Keratinocyte (primary cell): ENCODE results near the gene SPECC1L.

Source experiments
- EZH2 ChIP-seq: IDR thresholded peaks from one replicate; pipeline ENCODE4 v1.6.1; 2012; ENCODE audit warnings: inconsistent platforms, mild to moderate bottlenecking, low read length, moderate library complexity
- TF ChIP-seq, protein P1 (sequence below), 3 experiments: IDR thresholded peaks in 1 of 3; conservative IDR thresholded peaks in 1 of 3; optimal IDR thresholded peaks in 1 of 3; 2 replicates in 2 of 3; 3 replicates in 1 of 3; pipeline versions ENCODE3 to v1.5.1; 2011; ENCODE audit warnings: low read length in 3 of 3, mild to moderate bottlenecking in 3 of 3, moderate library complexity in 2 of 3, control low read depth in 1 of 3, inconsistent platforms in 1 of 3; ENCODE audit not compliant: insufficient read depth in 2 of 3; ENCODE audit errors: extremely low read depth in 1 of 3

DNA sequence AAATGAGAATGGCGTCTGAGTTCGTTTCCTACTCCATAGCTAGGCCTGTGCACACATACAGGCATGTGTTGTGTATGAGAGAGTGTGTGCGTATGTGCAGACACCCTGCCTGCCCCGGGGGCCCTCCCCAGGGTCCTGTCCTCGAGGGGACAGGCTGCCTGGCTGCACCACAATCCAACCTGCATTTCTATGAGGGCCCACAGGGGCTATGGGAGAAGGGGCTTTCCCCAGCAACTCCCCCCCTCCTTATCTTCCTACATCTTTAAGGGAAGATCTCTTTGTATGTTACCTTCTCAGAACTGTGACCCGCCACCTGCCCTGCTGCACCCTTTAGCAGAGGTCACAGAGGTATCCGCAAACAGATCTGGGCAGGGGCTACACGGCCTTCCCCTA, 171.7 kb downstream of the SPECC1L start:
- TF ChIP-seq, protein P1, sequence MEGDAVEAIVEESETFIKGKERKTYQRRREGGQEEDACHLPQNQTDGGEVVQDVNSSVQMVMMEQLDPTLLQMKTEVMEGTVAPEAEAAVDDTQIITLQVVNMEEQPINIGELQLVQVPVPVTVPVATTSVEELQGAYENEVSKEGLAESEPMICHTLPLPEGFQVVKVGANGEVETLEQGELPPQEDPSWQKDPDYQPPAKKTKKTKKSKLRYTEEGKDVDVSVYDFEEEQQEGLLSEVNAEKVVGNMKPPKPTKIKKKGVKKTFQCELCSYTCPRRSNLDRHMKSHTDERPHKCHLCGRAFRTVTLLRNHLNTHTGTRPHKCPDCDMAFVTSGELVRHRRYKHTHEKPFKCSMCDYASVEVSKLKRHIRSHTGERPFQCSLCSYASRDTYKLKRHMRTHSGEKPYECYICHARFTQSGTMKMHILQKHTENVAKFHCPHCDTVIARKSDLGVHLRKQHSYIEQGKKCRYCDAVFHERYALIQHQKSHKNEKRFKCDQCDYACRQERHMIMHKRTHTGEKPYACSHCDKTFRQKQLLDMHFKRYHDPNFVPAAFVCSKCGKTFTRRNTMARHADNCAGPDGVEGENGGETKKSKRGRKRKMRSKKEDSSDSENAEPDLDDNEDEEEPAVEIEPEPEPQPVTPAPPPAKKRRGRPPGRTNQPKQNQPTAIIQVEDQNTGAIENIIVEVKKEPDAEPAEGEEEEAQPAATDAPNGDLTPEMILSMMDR (optimal IDR thresholded peaks at IDR 0.05 in 1 of 3, IDR thresholded peaks at IDR 0.05 in 1 of 3, conservative IDR thresholded peaks at IDR 0.05 in 1 of 3; ENCODE audit: extremely low read depth in 1 of 3, insufficient read depth in 2 of 3, low read length in 3 of 3): no peak
- TF ChIP-seq EZH2: no peak
